Stimulated activated CD8-positive, alpha-beta memory T cell treated with anti-CD3 and anti-CD28 coated beads, Interleukin-2, amount 100 ng/mL, for 48 hours (primary cell): ENCODE measurements around the gene CT45A2.
"Not testable (repeated sequence)": the region's sequence is repeated elsewhere in the genome, so short reads cannot be mapped to it uniquely, and the experiment has no call there.

Experiments
- DNase-seq, 2 donors: peaks; one replicate each; pipeline ENCODE4 v3.0.0-alpha.2; 2020; ENCODE audit warnings: low read depth in 2 of 2

CT45A2 gene, protein sequence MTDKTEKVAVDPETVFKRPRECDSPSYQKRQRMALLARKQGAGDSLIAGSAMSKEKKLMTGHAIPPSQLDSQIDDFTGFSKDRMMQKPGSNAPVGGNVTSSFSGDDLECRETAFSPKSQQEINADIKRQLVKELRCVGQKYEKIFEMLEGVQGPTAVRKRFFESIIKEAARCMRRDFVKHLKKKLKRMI

GRCh38 chrX:135819912-135820311 lies at the start of gene CT45A2:
TSS of gene CT45A2 (minus strand) at chrX:135820012. CDS start at chrX:135816265, 3,747 bp downstream.
- not testable (repeated sequence) for DNase-seq

- DNase-seq: not testable (repeated sequence)
Observed at GRCh38 chrX:135854438-135854837, 34.6 kb upstream of the CT45A2 start, which contains the start of gene CT45A8. TSS of gene CT45A8 (minus strand) at chrX:135854538. CDS start at chrX:135850783, 3,755 bp downstream.

DNA sequence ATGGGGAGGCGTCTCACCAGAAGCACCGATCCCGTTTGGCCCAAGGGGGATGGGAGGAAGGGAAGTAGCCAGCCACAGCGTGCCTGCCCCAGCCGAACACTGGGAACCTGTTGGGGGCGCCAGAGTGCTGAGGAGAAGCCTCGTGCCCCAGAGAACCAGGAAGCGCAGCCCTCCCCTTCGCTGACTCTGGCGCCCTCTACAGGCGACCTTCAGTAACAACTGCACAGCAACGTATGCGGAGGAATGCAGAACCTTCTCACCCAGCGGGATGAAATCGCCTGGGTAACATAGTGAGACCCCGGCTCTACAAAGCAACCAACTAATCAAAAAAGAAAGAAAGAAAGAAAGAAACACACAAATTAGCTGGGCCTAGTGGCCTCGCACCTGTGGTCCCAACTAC lies 17.4 kb upstream of the CT45A2 start, which contains the start of gene CT45A7:
Gene CT45A7, minus strand, starts transcription at position 101 of the 400 bp plus-strand sequence. CDS start 3,747 bp downstream, outside the sequence.
- not testable (repeated sequence) for DNase-seq

- DNase-seq: not testable (repeated sequence)
Observed at GRCh38 chrX:135802687-135803086, 17.1 kb downstream of the CT45A2 start, which contains the start of gene CT45A6. TSS of gene CT45A6 (minus strand) at chrX:135802787. CDS start at chrX:135798993, 3,794 bp downstream.

GRCh38 chrX:135785403-135785802 lies 34.4 kb downstream of the CT45A2 start, which contains the start of gene CT45A5:
TSS of gene CT45A5 (minus strand) at chrX:135785503. CDS start at chrX:135781729, 3,774 bp downstream.
- DNase-seq: not testable (repeated sequence)

GRCh38 chrX:135768091-135768490 lies 51.7 kb downstream of the CT45A2 start, which contains the start of gene CT45A3:
TSS of gene CT45A3 (minus strand) at chrX:135768191. CDS start at chrX:135764444, 3,747 bp downstream.
- not testable (repeated sequence) for DNase-seq
